ENCODE results near the gene TANGO6.
"Not testable (repeated sequence)": the region's sequence is repeated elsewhere in the genome, so short reads cannot be mapped to it uniquely, and the experiment has no call there.

The TANGO6 gene

GRCh38 chr16:68843482-68844210, at the start of gene TANGO6:
TSS of gene TANGO6 (plus strand) at chr16:68843531. CDS start at chr16:68843618, 87 bp downstream.
- peak; percentile 87 for DNase-seq (ENCODE audit: low read depth, low spot score)

GRCh38 chr16:68798398-68798797, 44.9 kb upstream of the TANGO6 start:
- no peak for DNase-seq (ENCODE audit: low read depth, low spot score)

GRCh38 chr16:68800257-68800875, 43.0 kb upstream of the TANGO6 start:
- no peak for DNase-seq (ENCODE audit: low read depth, low spot score)

- no peak for DNase-seq (ENCODE audit: low read depth, low spot score)
Measured at GRCh38 chr16:68802190-68802589, 41.1 kb upstream of the TANGO6 start.

GRCh38 chr16:68806422-68806821, 36.9 kb upstream of the TANGO6 start:
- no peak for DNase-seq (ENCODE audit: low read depth, low spot score)

GRCh38 chr16:68806981-68807380, 36.4 kb upstream of the TANGO6 start:
- DNase-seq (ENCODE audit: low read depth, low spot score) = no peak

- DNase-seq (ENCODE audit: low read depth, low spot score) = no peak
Measured at GRCh38 chr16:68814516-68814915, 28.8 kb upstream of the TANGO6 start.

- no peak for DNase-seq (ENCODE audit: low read depth, low spot score)
Measured at GRCh38 chr16:68823401-68824135, 19.8 kb upstream of the TANGO6 start.

- DNase-seq (ENCODE audit: low read depth, low spot score) = no peak
Measured at GRCh38 chr16:68825427-68825826, 17.9 kb upstream of the TANGO6 start.

- DNase-seq (ENCODE audit: low read depth, low spot score) = no peak
Measured at GRCh38 chr16:68826652-68827051, 16.7 kb upstream of the TANGO6 start.

- no peak for DNase-seq (ENCODE audit: low read depth, low spot score)
Measured at GRCh38 chr16:68833251-68833650, 10.1 kb upstream of the TANGO6 start.

GRCh38 chr16:68834550-68834949, 8.8 kb upstream of the TANGO6 start:
- no peak for DNase-seq (ENCODE audit: low read depth, low spot score)

GRCh38 chr16:68835970-68836369, 7.4 kb upstream of the TANGO6 start:
- no peak for DNase-seq (ENCODE audit: low read depth, low spot score)

- no peak for DNase-seq (ENCODE audit: low read depth, low spot score)
Measured at GRCh38 chr16:68839831-68840230, 3.5 kb upstream of the TANGO6 start.

- not testable (repeated sequence) for DNase-seq (ENCODE audit: low read depth, low spot score)
Measured at GRCh38 chr16:68842964-68843481, 308 bp upstream of the TANGO6 start.

GRCh38 chr16:68844211-68844564, 857 bp downstream of the TANGO6 start:
- no peak for DNase-seq (ENCODE audit: low read depth, low spot score)

- DNase-seq (ENCODE audit: low read depth, low spot score) = no peak
Measured at GRCh38 chr16:68848786-68849185, 5.5 kb downstream of the TANGO6 start.

GRCh38 chr16:68850481-68850880, 7.2 kb downstream of the TANGO6 start:
- no peak for DNase-seq (ENCODE audit: low read depth, low spot score)

- no peak for DNase-seq (ENCODE audit: low read depth, low spot score)
Measured at GRCh38 chr16:68851601-68852000, 8.3 kb downstream of the TANGO6 start.

GRCh38 chr16:68857479-68857878, 14.1 kb downstream of the TANGO6 start:
- DNase-seq (ENCODE audit: low read depth, low spot score) = no peak

- no peak for DNase-seq (ENCODE audit: low read depth, low spot score)
Measured at GRCh38 chr16:68859828-68860227, 16.5 kb downstream of the TANGO6 start.

All from activated naive CD8-positive, alpha-beta T cell treated with anti-CD3 and anti-CD28 coated beads, Interleukin-2, amount 50 U/mL, for 16 hours (primary cell).